ENCODE data around the gene CRABP2. TPM values are rescaled to one million over a fixed set of nuclear protein-coding genes. Genes with fewer than 3 reads are reported as not detected.

CRABP2 gene
- total and polyA plus RNA-seq, 10 of the 15 experiments (the other 5 are each of a cell fraction or from before 2014, with no cell fraction given), result 0.21 to 1.3 (median 0.41) TPM

GRCh38 chr1:156748670-156749418, 43.5 kb upstream of the CRABP2 start:
- CTCF ChIA-PET, result interaction anchor here (0.6 to 4.5 kb wide), 4 partner anchors 18 to 597 kb away, joined by 3 to 56 read pairs (median 10); partner anchors contain the start of genes METTL25B and PRCC
- Histone ChIP-seq H2AFZ (ENCODE audit: control insufficient read depth, low read depth, low read length) (peak overlapping the region; percentile 15; the same call in 1 of the 2 replicates), H3K4me3 (peak overlapping the region; percentile 99), H3K27ac (ENCODE audit: control insufficient read depth, insufficient read depth) (peak overlapping the region; percentile 99), H4K20me1 (ENCODE audit: control insufficient read depth, insufficient read depth) (no peaks in the 10 kb centered on the region), H3K27me3 (replicated peaks in 1 of 2; ENCODE audit: control insufficient read depth in 2 of 2, insufficient read depth in 2 of 2, low read length in 1 of 2) (no peaks in the 10 kb centered on the region), H3K36me3 (ENCODE audit: control insufficient read depth in 2 of 2, insufficient read depth in 2 of 2, low read length in 1 of 2) (peaks cover 13% of the 10 kb centered on the region in 2 experiments; a peak in 3 of 4 replicates), H3K9ac (ENCODE audit: control insufficient read depth, insufficient read depth, low read length) (peak overlapping the region; percentile 98), H3K9me3 (replicated peaks; ENCODE audit: control insufficient read depth, insufficient read depth, low read length) (no peaks in the 10 kb centered on the region), H3K4me1 (ENCODE audit: control insufficient read depth, insufficient read depth, low read length) (peaks cover 22% of the 10 kb centered on the region), H3K4me2 (ENCODE audit: control insufficient read depth, insufficient read depth) (peak overlapping the region; percentile 99), H3K79me2 (ENCODE audit: control insufficient read depth, insufficient read depth, low read length) (peaks cover 83% of the 10 kb centered on the region)
- intact Hi-C loops (cut with micrococcal nuclease; ENCODE audit: unreplicated experiment), result loop anchor here (1.0 to 10.0 kb wide), 2 partner anchors 8 to 244 kb away; partner anchors contain the start of genes MEF2D and MRPL24
- POLR2A ChIA-PET, result no interaction called here
- ATAC-seq (peak; percentile 24), DNase-seq (ENCODE audit: low read depth, low spot score) (no peak), FAIRE-seq (peak; percentile 61)
- in situ Hi-C loops (cut with MboI), result no loop called here
- RAD21 ChIA-PET (ENCODE audit: unreplicated experiment), result interaction anchor here (2.2 to 4.1 kb wide), 2 partner anchors 22 kb away, joined by 12 to 34 read pairs; partner anchors contain the start of genes ISG20L2 and METTL25B
- SMC1A ChIA-PET (ENCODE audit: uncharacterized antibody, unreplicated experiment), result interaction anchor here (1.6 to 4.5 kb wide), 3 partner anchors 19 to 23 kb away, joined by 13 to 43 read pairs (median 20); partner anchors contain the start of genes ISG20L2, METTL25B and PRCC
- BruUV-seq (replicated peaks), result TSS peak; percentile 39
- WGBS (ENCODE audit: insufficient coverage, insufficient replicate concordance, low lambda C conversion rate, missing lambda C conversion rate), result under 1% methylated on average over 9 of the region's 9 CpGs
- TF ChIP-seq RB1 (IDR thresholded peaks at IDR 0.05; ENCODE audit: borderline replicate concordance) (no peak), DPF2 (IDR thresholded peaks at IDR 0.05) (no peak), ZNF687 (IDR thresholded peaks at IDR 0.05) (peak; percentile 69), WRNIP1 (IDR thresholded peaks at IDR 0.05; ENCODE audit: borderline replicate concordance, low read depth, low read length) (peak; percentile 1; the same call in 1 of the 2 replicates), ZBTB11 (CRISPR knock-in tag; IDR thresholded peaks at IDR 0.05) (no peak), MYC (IDR thresholded peaks at IDR 0.05; ENCODE audit: insufficient read depth, insufficient read length, insufficient replicate concordance, low read length, severe bottlenecking) (no peak), CUX1 (IDR thresholded peaks at IDR 0.05; ENCODE audit: insufficient replicate concordance, low read depth, low read length) (no peak), IRF4 (IDR thresholded peaks at IDR 0.05; ENCODE audit: low read depth, low read length) (no peak), STAT3 (IDR thresholded peaks at IDR 0.05; ENCODE audit: low read depth, low read length) (no peak)

All from GM12878 (cell line).